DMS114 treated with DMSO at 0.1 percent for 48 hours (cell line): Measurements from ENCODE around the gene KNDC1.

Source experiments
- DNase-seq: peaks from one replicate; lab custom pipeline; 2025; ENCODE audit not compliant: unreplicated experiment; lab: John Stamatoyannopoulos, UW

Gene KNDC1

GRCh38 chr10:133271521-133272300 lies 111.7 kb downstream of the KNDC1 start:
- DNase-seq, result no peak

DNA sequence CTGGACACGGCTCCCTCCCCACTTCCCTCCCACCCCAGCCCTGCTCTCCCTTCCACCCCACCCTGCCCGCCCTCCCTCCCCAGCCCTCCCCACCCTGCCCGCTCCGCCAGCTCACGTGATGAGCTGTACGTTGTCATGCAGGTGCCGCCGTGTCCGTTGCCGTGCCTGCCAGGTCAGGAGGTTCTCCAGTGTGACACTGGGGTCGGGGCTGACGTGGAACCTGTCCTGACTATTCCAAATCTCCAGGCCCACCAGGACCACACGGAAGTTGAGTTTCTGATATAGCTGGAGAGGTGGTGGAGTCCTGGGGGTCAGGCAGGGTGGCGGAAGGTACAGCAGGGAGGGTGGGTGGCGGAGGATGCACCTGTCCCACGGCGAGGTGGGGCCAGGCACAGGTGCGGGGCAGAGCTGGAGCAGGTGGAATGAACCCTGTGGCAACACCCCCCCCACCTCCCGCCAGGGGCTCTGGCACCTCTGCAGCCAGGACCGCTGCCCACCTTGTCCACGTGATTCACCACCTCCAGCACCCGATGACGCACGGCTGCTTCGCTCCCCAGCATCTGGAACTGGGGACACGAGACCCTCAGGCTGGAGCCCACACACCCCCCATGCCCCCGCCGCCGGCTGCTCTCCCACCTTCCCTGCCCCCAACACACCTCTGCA lies 112.4 kb downstream of the KNDC1 start:
- DNase-seq, result no peak

DNA sequence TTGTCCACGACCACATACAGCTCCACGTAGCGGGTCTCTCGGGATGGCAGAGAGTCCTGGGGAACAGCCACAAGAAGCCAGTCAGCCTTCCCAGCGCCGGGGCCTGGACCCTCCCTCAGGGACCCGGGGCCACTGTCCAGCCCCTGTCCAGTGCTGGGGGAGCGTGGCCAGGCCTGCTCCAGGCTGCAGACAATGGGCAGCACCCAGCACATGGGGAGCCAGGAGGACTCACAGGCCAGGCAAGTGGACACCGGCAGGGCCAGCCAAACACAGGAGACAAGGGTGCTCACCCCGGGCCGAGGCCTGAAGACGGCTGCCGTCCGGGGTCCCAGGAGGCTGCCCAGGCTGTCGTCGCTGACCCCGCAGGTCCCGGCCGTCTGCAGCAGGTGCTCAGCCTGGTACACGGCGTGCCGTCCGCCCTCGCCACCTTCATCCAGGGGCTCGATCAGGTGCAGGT lies 113.0 kb downstream of the KNDC1 start:
- DNase-seq, result no peak

- DNase-seq, result no peak
Measured at GRCh38 chr10:133273534-133274143, 113.6 kb downstream of the KNDC1 start.

DNA sequence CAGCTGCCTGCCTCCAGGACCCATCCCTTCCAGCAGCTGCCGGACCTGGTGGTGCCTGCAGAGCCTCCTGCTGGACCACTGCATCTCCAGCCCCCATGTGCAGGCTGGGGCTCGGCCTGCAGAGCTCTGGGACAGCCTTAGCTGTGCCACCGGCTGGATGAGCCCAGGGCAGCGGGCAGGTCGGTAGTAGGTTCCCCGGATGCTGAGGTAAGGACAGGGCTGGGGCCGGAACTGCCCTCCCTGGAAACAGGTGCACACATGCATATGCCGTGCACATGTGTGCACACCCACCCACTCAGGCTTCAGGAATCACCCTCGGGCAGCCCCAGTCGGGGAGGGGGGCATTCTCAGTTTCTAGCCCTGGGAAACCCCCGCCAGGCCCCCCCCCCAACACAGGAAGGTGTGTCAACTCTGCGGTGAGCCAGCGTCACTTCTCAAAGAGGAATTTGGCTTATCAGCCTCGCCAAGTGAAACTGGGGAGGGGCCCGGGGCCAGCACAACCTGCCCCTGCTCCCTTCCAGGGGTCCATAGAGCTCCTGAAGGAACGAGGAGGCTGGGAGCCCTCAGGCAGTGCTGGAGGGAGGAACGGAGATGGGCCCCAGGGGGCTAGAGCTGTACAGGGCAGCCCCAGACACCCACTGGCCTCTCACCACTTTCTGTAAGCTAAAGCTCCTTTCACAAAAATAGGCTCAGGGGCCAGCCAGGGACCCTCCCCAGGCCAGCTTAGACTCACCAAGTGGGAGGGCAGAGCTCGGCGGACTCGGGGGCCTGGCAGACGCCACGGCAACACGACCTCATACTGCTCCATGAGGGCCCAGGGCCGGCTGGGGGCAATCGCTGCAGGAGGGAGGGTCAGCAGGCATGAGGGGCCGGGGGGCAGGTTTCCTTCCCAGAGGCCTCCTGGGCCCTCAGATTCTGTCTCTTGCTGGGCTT lies 115.0 kb downstream of the KNDC1 start:
- no peak for DNase-seq

DNA sequence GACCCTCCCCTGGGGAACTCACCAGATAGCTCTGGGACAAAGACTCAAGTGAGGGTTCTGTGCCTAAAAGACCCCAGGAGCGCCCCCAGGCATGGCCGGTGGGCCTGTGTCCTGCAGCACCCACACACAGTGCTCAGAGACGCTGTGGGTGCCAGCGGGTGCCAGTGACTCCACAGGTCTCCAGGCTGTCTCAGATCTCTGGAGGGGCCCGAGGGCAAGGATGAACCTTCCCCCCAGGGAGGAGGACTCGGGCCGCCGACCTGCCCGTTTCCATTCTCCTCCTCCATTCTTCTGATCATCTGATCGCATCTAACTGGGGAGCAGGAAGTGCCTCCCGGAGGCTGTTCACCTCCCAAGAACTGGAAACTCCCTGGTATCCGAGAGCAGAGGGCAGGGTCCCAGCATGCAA lies 115.7 kb downstream of the KNDC1 start:
- DNase-seq, result no peak
